GM12872 (cell line): ENCODE data around the gene WAC.

Experiments used
- TF ChIP-seq, protein P1 (sequence below): IDR thresholded peaks from 3 replicates; pipeline ENCODE4 v1.5.1; 2011; ENCODE audit warnings: low read depth, mild to moderate bottlenecking, low read length, moderate library complexity; ENCODE audit not compliant: insufficient read depth

Gene WAC, protein sequence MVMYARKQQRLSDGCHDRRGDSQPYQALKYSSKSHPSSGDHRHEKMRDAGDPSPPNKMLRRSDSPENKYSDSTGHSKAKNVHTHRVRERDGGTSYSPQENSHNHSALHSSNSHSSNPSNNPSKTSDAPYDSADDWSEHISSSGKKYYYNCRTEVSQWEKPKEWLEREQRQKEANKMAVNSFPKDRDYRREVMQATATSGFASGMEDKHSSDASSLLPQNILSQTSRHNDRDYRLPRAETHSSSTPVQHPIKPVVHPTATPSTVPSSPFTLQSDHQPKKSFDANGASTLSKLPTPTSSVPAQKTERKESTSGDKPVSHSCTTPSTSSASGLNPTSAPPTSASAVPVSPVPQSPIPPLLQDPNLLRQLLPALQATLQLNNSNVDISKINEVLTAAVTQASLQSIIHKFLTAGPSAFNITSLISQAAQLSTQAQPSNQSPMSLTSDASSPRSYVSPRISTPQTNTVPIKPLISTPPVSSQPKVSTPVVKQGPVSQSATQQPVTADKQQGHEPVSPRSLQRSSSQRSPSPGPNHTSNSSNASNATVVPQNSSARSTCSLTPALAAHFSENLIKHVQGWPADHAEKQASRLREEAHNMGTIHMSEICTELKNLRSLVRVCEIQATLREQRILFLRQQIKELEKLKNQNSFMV

DNA sequence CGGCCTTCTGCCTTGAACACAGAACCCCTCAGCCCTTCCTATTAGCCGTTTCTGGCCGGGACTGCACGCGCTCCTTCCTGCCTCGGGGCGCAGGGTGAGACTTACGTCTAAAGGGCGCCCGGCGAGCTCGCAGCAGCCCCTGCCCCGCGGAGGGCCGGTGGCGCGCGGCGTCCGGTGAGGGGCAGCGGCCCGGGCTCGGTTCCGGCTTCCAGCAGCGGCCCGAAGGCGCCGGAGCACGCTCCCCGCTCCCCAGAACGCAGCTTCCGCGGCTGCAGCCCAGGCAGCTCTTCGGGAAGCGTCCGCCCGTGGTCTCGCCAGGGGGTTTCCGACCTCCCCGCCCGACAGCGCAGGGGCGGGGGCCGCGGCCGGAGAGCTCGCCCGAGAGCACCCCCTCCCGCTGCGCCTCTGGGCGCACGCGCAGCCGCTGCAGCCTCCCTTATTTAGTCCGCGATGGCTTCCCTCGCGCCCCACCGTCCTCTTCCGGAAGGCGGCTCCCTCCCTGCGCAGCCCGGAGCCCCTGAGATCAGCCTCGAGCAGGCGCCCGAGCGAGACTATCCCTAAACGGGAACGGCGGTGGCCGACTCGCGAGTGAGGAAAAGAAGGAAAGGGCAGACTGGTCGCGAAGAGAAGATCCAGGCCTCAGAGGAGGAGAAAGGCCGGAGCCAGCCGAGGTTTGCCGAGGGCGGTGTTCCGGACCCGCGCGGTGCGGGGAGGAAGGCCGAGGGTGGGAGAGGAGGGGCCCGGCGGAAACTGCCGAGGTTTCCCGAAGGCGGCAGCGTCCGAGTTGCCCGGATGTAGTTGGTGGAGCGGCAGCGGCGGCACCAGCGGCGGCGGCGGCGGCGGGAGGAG lies at the start of gene WAC:
TSS of gene WAC (plus strand) at position 782 of the 849 bp plus-strand sequence. CDS start 462 bp downstream, outside the sequence.
- TF ChIP-seq, protein P1, sequence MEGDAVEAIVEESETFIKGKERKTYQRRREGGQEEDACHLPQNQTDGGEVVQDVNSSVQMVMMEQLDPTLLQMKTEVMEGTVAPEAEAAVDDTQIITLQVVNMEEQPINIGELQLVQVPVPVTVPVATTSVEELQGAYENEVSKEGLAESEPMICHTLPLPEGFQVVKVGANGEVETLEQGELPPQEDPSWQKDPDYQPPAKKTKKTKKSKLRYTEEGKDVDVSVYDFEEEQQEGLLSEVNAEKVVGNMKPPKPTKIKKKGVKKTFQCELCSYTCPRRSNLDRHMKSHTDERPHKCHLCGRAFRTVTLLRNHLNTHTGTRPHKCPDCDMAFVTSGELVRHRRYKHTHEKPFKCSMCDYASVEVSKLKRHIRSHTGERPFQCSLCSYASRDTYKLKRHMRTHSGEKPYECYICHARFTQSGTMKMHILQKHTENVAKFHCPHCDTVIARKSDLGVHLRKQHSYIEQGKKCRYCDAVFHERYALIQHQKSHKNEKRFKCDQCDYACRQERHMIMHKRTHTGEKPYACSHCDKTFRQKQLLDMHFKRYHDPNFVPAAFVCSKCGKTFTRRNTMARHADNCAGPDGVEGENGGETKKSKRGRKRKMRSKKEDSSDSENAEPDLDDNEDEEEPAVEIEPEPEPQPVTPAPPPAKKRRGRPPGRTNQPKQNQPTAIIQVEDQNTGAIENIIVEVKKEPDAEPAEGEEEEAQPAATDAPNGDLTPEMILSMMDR: no peak

DNA sequence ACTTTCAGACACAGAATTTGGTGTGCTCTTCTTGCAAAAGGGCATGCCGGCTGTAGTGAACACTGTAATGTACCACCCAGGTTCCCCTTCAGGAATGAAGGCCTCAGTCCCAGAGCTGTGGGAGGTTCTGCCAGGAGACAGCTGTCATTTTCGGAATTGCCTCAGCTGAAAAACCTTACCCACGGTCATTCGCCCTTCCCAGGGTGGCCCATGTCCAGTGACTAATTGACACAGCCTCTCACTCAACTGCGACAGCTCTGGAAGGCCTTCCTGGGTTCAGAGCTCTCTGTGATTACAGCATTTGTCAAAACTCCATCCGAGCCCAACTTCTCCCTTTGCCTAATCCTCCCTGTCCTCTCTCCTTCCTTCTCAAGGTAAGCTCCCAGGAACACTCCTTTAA lies 43.7 kb upstream of the WAC start:
- TF ChIP-seq, protein P1: no peak

DNA sequence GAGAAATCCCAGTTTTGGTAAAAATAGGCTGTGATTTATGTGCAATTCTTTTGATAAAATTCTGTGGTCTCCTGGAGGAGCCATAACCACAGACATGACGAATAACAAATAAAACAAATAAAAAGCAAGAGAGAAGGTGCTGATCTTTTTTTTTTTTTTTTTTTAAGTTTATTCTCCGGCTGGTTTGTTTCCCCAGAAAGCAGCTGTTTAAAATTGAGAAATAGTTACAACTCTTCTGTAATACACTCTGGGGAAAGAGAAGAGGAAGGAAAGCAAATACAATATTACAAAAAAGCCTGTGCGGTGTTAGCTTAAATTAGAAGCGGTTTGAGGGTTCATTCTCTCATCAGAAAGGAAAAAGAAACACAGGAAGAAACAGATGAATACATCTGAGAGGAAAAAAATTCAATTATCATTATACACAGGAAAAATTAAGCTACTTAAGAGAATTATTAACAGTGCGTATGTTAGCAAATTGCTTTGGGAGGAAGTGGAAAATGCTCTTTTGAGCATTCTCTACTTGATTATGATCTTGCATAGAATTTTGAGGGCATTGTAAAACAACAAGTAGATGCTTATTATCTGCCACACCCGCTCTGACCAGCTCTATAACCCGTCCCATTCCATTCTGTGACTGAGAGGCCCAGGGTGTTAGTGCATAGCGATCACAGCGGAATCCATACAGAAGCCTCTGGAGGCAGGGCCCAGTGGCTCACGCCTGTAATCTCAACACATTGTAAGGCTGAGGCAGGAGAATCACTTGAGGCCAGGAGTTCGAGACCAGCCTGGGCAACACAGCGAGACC lies 40.6 kb upstream of the WAC start:
- TF ChIP-seq, protein P1: no peak

DNA sequence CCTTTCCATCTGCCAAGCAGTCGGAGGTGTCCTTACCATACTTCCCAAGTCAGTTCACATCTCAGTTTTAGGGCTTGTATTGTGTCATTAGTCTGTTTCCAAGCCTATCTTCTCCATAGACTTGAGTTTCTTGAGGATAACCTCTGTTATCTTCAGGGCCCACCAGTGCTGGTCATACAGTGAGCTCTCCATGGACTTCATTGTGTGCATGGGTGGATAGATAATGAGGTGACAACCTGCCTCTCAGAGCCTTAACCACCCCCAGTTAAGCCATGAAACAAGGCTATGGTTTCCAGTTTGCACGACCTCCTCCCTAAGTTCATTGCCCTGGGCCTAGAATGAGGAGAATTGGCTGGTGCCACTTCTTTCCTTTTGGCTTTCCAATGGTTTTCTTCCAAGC lies 38.5 kb upstream of the WAC start:
- TF ChIP-seq, protein P1: no peak

DNA sequence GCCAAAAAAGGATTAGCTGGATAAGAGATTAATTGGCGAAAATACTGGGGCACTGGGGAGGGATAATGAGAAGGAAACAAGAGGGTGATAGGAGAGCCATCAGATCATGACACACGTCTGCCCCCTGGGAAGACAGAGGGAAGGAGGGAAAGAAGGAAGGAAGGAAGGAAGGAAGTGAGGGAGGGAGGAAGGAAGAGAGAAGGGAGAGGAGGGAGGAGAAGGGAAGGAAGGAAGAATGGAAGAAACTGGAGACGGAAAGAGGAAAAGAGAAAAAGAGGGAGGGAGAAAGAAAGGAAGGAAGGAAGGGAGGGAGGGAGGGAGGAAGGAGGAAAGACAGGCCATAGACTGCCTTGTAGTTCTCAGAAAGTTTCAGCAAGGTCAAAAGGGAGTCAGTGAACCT lies 37.8 kb upstream of the WAC start:
- TF ChIP-seq, protein P1: no peak

GRCh38 chr10:28496017-28496416 lies 36.9 kb upstream of the WAC start:
- TF ChIP-seq, protein P1: no peak
